ENCODE results near the gene PRSS27. TPM values are rescaled to one million over a fixed set of nuclear protein-coding genes. Genes with fewer than 3 reads are reported as not detected.

PRSS27 gene
- total and polyA plus RNA-seq, 2 of the 8 experiments (the other 6 are each of a cell fraction or from before 2014, with no cell fraction given), result 1.3 to 7.5 TPM

DNA sequence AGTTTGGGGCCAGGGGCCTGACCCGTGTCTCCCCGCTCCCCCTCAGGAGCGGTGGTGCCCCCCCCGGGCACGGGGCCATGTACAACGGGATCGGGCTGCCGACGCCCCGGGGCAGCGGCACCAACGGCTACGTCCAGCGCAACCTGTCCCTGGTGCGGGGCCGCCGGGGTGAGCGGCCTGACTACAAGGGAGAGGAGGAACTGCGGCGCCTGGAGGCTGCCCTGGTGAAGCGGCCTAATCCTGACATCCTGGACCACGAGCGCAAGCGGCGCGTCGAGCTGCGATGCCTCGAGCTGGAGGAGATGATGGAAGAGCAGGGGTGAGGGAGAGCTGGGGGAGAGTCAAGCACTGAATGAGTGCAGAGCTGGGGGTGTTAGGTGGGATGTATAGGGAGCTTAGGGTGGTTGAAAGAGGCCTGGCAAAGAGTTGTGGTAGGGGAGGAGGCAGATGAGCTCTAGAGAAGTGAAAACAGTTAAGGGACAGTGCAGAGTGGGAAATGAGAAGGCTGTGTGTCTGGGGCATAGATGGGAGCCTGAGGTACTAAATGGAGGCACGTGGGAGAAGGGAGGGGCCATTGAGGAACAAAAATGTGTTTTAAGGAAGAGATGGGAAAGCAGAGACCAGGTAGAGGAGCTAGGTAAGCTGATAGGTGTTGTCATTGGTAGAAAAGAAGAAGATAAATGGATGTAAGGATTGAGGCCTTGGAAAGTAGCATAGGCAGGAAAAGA is 36.4 kb upstream of the PRSS27 start:
- no peak overlapping the region for H3K56ac ChIP-seq (replicated peaks; ENCODE audit: insufficient read length, low read depth, low read length)
- H4K20me1 ChIP-seq (replicated peaks in 1 of 2; ENCODE audit: control insufficient read depth in 1 of 2, insufficient read depth in 2 of 2, low read length in 2 of 2), result peaks cover 21 to 25% of the 10 kb centered on the region in 2 experiments
- ChIA-PET CTCF (ENCODE audit: partially characterized antibody) (interaction anchor here (0.7 to 1.2 kb wide), 4 partner anchors 9 to 98 kb away, joined by 3 to 5 read pairs (median 3); no protein-coding TSS in a partner anchor), POLR2A (ENCODE audit: partially characterized antibody) (interaction anchor here (0.6 to 4.8 kb wide), 13 partner anchors 10 to 143 kb away, joined by 3 to 140 read pairs (median 5); partner anchors contain the start of genes ELOB and PRSS27)
- H3K23ac ChIP-seq (ENCODE audit: insufficient read length), result no peak overlapping the region
- H3K4ac ChIP-seq (replicated peaks; ENCODE audit: insufficient read length, low read depth, low read length), result no peak overlapping the region
- TF ChIP-seq SIN3A (conservative IDR thresholded peaks at IDR 0.05 in 1 of 2, IDR thresholded peaks at IDR 0.05 in 1 of 2; ENCODE audit: low read depth in 1 of 2, low read length in 2 of 2), result no peak
- TF ChIP-seq TCF12 (IDR thresholded peaks at IDR 0.05; ENCODE audit: low read depth, low read length), result no peak
- TF ChIP-seq SRF (IDR thresholded peaks at IDR 0.05; ENCODE audit: low read depth, low read length), result no peak
- TF ChIP-seq BCL11A (IDR thresholded peaks at IDR 0.05; ENCODE audit: low read depth in 2 of 2, low read length in 2 of 2), result no peak
- no peak for TF ChIP-seq SIX5 (IDR thresholded peaks at IDR 0.05; ENCODE audit: low read depth, low read length)
- no peak for TF ChIP-seq NRF1 (IDR thresholded peaks at IDR 0.05; ENCODE audit: low read depth, low read length)
- TF ChIP-seq RNF2 (IDR thresholded peaks at IDR 0.05; ENCODE audit: borderline replicate concordance, low read depth, low read length, missing control alignments, poor library complexity, severe bottlenecking), result no peak
- peak overlapping the region in 1 of 2 experiments; percentile 77; a peak in 1 of 4 replicates for H3K4me2 ChIP-seq (ENCODE audit: insufficient read depth in 1 of 2, low read depth in 2 of 2, low read length in 2 of 2)
- peaks cover 4% of the 10 kb centered on the region; the same call in 1 of the 2 replicates for H3K79me1 ChIP-seq (ENCODE audit: low read depth, low read length)
- H3K4me1 ChIP-seq (replicated peaks in 1 of 4; ENCODE audit: control insufficient read depth in 3 of 4, insufficient read depth in 4 of 4, low read length in 3 of 4), result peaks cover 1 to 5% (median 2%) of the 10 kb centered on the region in 4 experiments; a peak in 5 of 7 replicates
- no peak overlapping the region for H2AFZ ChIP-seq (ENCODE audit: low read length)
- no peak overlapping the region for H3K27ac ChIP-seq (ENCODE audit: low read depth, low read length)
- H4K8ac ChIP-seq (ENCODE audit: extremely low read depth, insufficient read depth, low read length), result no peak overlapping the region
- peak overlapping the region in 1 of 4 experiments; percentile 9; a peak in 1 of 7 replicates for H3K9ac ChIP-seq (replicated peaks in 1 of 4; ENCODE audit: extremely low read depth in 1 of 4, low read depth in 3 of 4, low read length in 3 of 4)
- H2BK20ac ChIP-seq (ENCODE audit: low read length), result no peak overlapping the region
- H2BK15ac ChIP-seq (ENCODE audit: low read length), result no peak overlapping the region
- H3K23me2 ChIP-seq (ENCODE audit: low read depth, low read length), result peaks cover 5% of the 10 kb centered on the region; the same call in 1 of the 2 replicates
- no peak overlapping the region for H2BK120ac ChIP-seq (replicated peaks; ENCODE audit: low read depth, low read length)
- H3K4me3 ChIP-seq (ENCODE audit: extremely low read depth in 1 of 4, insufficient read depth in 2 of 4, low read depth in 3 of 4, low read length in 4 of 4), result no peak overlapping the region
- no peak overlapping the region for H4K5ac ChIP-seq (ENCODE audit: insufficient read length, low read depth, low read length)
- 93% methylated on average over 29 of the region's 30 CpGs; no CpG with 5 or more reads in 1 of the 2 experiments for WGBS, 2 experiments (ENCODE audit: extremely low coverage in 1 of 2, insufficient coverage in 1 of 2, insufficient read length in 1 of 2, insufficient replicate concordance in 2 of 2, low coverage in 1 of 2, low lambda C conversion rate in 2 of 2, missing lambda C conversion rate in 1 of 2)
- peaks cover 4 to 6% of the 10 kb centered on the region in 2 experiments; a peak in 1 of 4 replicates for H3K9me3 ChIP-seq (ENCODE audit: insufficient read depth in 2 of 2, low read depth in 1 of 2, low read length in 1 of 2)
- no peak overlapping the region for H2AK5ac ChIP-seq (ENCODE audit: low read depth, low read length)
- peaks cover 52 to 84% of the 10 kb centered on the region in 2 experiments for H3K79me2 ChIP-seq (ENCODE audit: control insufficient read depth in 1 of 2, insufficient read depth in 2 of 2, low read length in 2 of 2)
- peak in 1 of 2 experiments; percentile 43 for DNase-seq (ENCODE audit: low read depth in 1 of 2, low spot score in 2 of 2)
- H3K27me3 ChIP-seq (replicated peaks in 1 of 4; ENCODE audit: control insufficient read depth in 3 of 4, extremely low read depth in 1 of 4, insufficient read depth in 3 of 4, low read length in 3 of 4), result no peaks in the 10 kb centered on the region
- no peak overlapping the region for H4K91ac ChIP-seq (replicated peaks; ENCODE audit: insufficient read length, low read length)
- no peak overlapping the region for H3K14ac ChIP-seq (ENCODE audit: insufficient read length)
- no peak overlapping the region for H3K18ac ChIP-seq (ENCODE audit: extremely low read depth, low read length)
- peaks cover 32 to 58% (median 50%) of the 10 kb centered on the region in 4 experiments for H3K36me3 ChIP-seq (ENCODE audit: control insufficient read depth in 2 of 4, insufficient read depth in 4 of 4, low read length in 3 of 4)
- FAIRE-seq, result no peak
- no peak overlapping the region for H2BK5ac ChIP-seq (ENCODE audit: low read depth, low read length)
- H2BK12ac ChIP-seq (ENCODE audit: low read depth, low read length), result no peak overlapping the region
